ENCODE data around the gene SETBP1.
A peak's percentile ranks its signal among the peaks of the same experiment; 100 is the strongest.

SETBP1 gene

GRCh38 chr18:44791520-44791919 lies 110.8 kb downstream of the SETBP1 start:
- no peaks in the 10 kb centered on the region for H3K36me3 ChIP-seq
- no peak overlapping the region for H3K4me3 ChIP-seq (ENCODE audit: low read depth, low read length)
- no peaks in the 10 kb centered on the region for H3K27me3 ChIP-seq
- peaks cover 12% of the 10 kb centered on the region for H3K4me1 ChIP-seq
- no peak for TF ChIP-seq CTCF (IDR thresholded peaks at IDR 0.05; ENCODE audit: low read depth, low read length)
- no peaks in the 10 kb centered on the region for H3K9me3 ChIP-seq
- no peak for DNase-seq

- H3K27me3 ChIP-seq: no peaks in the 10 kb centered on the region
- no peak for TF ChIP-seq CTCF (IDR thresholded peaks at IDR 0.05; ENCODE audit: low read depth, low read length)
- DNase-seq: no peak
- H3K4me1 ChIP-seq: peaks cover 12% of the 10 kb centered on the region
- H3K9me3 ChIP-seq: no peaks in the 10 kb centered on the region
- no peaks in the 10 kb centered on the region for H3K36me3 ChIP-seq
- no peak overlapping the region for H3K4me3 ChIP-seq (ENCODE audit: low read depth, low read length)
Observed at GRCh38 chr18:44792456-44793061, 111.9 kb downstream of the SETBP1 start.

GRCh38 chr18:44793194-44793593 lies 112.5 kb downstream of the SETBP1 start:
- TF ChIP-seq CTCF (IDR thresholded peaks at IDR 0.05; ENCODE audit: low read depth, low read length): no peak
- Histone ChIP-seq H3K36me3 (no peaks in the 10 kb centered on the region), H3K4me1 (peaks cover 12% of the 10 kb centered on the region), H3K4me3 (ENCODE audit: low read depth, low read length) (no peak overlapping the region), H3K9me3 (no peaks in the 10 kb centered on the region), H3K27me3 (no peaks in the 10 kb centered on the region)
- DNase-seq: peak; percentile 74

- TF ChIP-seq CTCF (IDR thresholded peaks at IDR 0.05; ENCODE audit: low read depth, low read length): no peak
- Histone ChIP-seq H3K4me1 (peaks cover 12% of the 10 kb centered on the region), H3K27me3 (no peaks in the 10 kb centered on the region), H3K9me3 (no peaks in the 10 kb centered on the region), H3K4me3 (ENCODE audit: low read depth, low read length) (no peak overlapping the region), H3K36me3 (no peaks in the 10 kb centered on the region)
- DNase-seq: no peak
Observed at GRCh38 chr18:44793685-44794084, 113.0 kb downstream of the SETBP1 start.

GRCh38 chr18:44795241-44795640 lies 114.6 kb downstream of the SETBP1 start:
- Histone ChIP-seq H3K27me3 (no peaks in the 10 kb centered on the region), H3K36me3 (no peaks in the 10 kb centered on the region), H3K4me3 (ENCODE audit: low read depth, low read length) (no peak overlapping the region), H3K4me1 (peaks cover 12% of the 10 kb centered on the region), H3K9me3 (no peaks in the 10 kb centered on the region)
- no peak for TF ChIP-seq CTCF (IDR thresholded peaks at IDR 0.05; ENCODE audit: low read depth, low read length)
- no peak for DNase-seq

GRCh38 chr18:44796429-44797428 lies 116.0 kb downstream of the SETBP1 start:
- Histone ChIP-seq H3K4me1 (peaks cover 12% of the 10 kb centered on the region), H3K4me3 (ENCODE audit: low read depth, low read length) (no peak overlapping the region), H3K27me3 (no peaks in the 10 kb centered on the region), H3K36me3 (no peaks in the 10 kb centered on the region), H3K9me3 (no peaks in the 10 kb centered on the region)
- TF ChIP-seq CTCF (IDR thresholded peaks at IDR 0.05; ENCODE audit: low read depth, low read length): no peak
- no peak for DNase-seq
